ENCODE data around the gene MAGEB4. TPM values are rescaled to one million over a fixed set of nuclear protein-coding genes. Genes with fewer than 3 reads are reported as not detected.

MAGEB4 gene
- total RNA-seq, 4 donors from 2014 or later, result not detected

GRCh38 chrX:30217465-30217864 is 24.3 kb upstream of the MAGEB4 start:
- Histone ChIP-seq H3K4me1 (no peaks in the 10 kb centered on the region), H3K27me3 (no peaks in the 10 kb centered on the region), H3K36me3 (no peaks in the 10 kb centered on the region), H3K27ac (no peak overlapping the region), H3K9me3 (no peaks in the 10 kb centered on the region), H3K4me3 (no peak overlapping the region)
- TF ChIP-seq, protein P1, sequence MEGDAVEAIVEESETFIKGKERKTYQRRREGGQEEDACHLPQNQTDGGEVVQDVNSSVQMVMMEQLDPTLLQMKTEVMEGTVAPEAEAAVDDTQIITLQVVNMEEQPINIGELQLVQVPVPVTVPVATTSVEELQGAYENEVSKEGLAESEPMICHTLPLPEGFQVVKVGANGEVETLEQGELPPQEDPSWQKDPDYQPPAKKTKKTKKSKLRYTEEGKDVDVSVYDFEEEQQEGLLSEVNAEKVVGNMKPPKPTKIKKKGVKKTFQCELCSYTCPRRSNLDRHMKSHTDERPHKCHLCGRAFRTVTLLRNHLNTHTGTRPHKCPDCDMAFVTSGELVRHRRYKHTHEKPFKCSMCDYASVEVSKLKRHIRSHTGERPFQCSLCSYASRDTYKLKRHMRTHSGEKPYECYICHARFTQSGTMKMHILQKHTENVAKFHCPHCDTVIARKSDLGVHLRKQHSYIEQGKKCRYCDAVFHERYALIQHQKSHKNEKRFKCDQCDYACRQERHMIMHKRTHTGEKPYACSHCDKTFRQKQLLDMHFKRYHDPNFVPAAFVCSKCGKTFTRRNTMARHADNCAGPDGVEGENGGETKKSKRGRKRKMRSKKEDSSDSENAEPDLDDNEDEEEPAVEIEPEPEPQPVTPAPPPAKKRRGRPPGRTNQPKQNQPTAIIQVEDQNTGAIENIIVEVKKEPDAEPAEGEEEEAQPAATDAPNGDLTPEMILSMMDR (IDR thresholded peaks at IDR 0.05), result no peak
- TF ChIP-seq POLR2AphosphoS5 (IDR thresholded peaks at IDR 0.05) (no peak), EP300 (IDR thresholded peaks at IDR 0.05) (no peak), POLR2A (IDR thresholded peaks at IDR 0.05) (no peak)
- WGBS, result 50% methylated on average over 1 of the region's 1 CpG
- no peak for DNase-seq (ENCODE audit: low spot score in 2 of 2)

GRCh38 chrX:30219372-30219771 is 22.4 kb upstream of the MAGEB4 start:
- DNase-seq (ENCODE audit: low spot score in 2 of 2), result no peak
- WGBS, result 77% methylated on average over 4 of the region's 4 CpGs
- Histone ChIP-seq H3K36me3 (no peaks in the 10 kb centered on the region), H3K27ac (no peak overlapping the region), H3K27me3 (no peaks in the 10 kb centered on the region), H3K9me3 (no peaks in the 10 kb centered on the region), H3K4me3 (no peak overlapping the region), H3K4me1 (no peaks in the 10 kb centered on the region)
- no peak for TF ChIP-seq EP300 (IDR thresholded peaks at IDR 0.05)
- TF ChIP-seq, protein P1 (IDR thresholded peaks at IDR 0.05), result no peak

DNA sequence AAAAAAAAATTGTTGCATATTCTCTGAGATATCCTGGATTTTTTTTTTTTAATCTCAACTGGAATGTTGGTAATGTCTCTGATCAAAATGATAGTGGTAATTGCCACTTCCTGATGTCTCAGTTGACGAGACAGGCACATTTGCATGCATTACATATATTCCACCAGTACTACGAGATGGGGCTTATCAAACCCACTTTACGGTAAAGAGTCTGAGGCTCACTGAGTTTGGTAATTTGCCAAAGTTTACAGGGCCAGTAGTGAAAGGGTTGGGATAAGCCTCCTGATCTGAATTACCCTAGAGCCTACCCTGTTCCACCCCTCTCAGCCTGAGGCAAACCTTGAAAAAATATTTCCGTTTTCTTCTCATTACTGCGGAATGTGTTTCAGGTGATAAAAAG is 21.1 kb upstream of the MAGEB4 start:
- Histone ChIP-seq H3K27ac (no peak overlapping the region), H3K4me3 (no peak overlapping the region), H3K27me3 (no peaks in the 10 kb centered on the region), H3K36me3 (no peaks in the 10 kb centered on the region), H3K4me1 (no peaks in the 10 kb centered on the region), H3K9me3 (no peaks in the 10 kb centered on the region)
- DNase-seq (ENCODE audit: low spot score in 2 of 2), result no peak
- WGBS, result 63% methylated on average over 5 of the region's 5 CpGs
- TF ChIP-seq, protein P1 (IDR thresholded peaks at IDR 0.05), result no peak
- TF ChIP-seq POLR2A (IDR thresholded peaks at IDR 0.05), result no peak
- TF ChIP-seq EP300 (IDR thresholded peaks at IDR 0.05), result no peak
- TF ChIP-seq POLR2AphosphoS5 (IDR thresholded peaks at IDR 0.05), result no peak

DNA sequence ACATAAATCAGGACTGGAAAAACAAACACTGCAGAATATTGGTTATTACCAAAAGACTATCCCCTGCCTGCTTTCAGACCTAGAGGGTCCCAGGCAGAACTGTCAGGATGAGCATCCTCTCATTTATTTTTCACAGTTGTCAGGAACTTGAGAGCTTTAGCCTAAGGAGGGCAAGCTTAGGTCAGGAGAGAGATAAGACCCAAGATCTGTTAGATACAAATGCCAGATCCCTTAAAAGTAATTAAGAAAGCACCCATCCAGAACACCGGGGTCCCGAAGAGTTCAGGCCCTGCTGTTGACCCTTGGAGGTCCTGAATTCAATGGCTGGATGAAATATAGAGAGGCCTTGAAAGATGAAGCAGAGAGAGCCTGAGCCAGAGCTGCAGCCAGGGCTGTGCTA is 17.3 kb upstream of the MAGEB4 start:
- WGBS, result 68% methylated on average over 2 of the region's 2 CpGs
- TF ChIP-seq POLR2AphosphoS5 (IDR thresholded peaks at IDR 0.05) (no peak), POLR2A (IDR thresholded peaks at IDR 0.05) (no peak), EP300 (IDR thresholded peaks at IDR 0.05) (no peak)
- H3K4me1 ChIP-seq, result no peaks in the 10 kb centered on the region
- no peak overlapping the region for H3K27ac ChIP-seq
- DNase-seq (ENCODE audit: low spot score in 2 of 2), result no peak
- H3K9me3 ChIP-seq, result no peaks in the 10 kb centered on the region
- no peak overlapping the region for H3K4me3 ChIP-seq
- no peaks in the 10 kb centered on the region for H3K27me3 ChIP-seq
- no peaks in the 10 kb centered on the region for H3K36me3 ChIP-seq

- 25% methylated on average over 1 of the region's 1 CpG for WGBS
- no peaks in the 10 kb centered on the region for H3K4me1 ChIP-seq
Observed at GRCh38 chrX:30228526-30228925, 13.3 kb upstream of the MAGEB4 start.

More at GRCh38 chrX:30228526-30228925, 13.3 kb upstream of the MAGEB4 start:
- H3K9me3 ChIP-seq, result no peaks in the 10 kb centered on the region
- H3K36me3 ChIP-seq, result no peaks in the 10 kb centered on the region
- H3K27ac ChIP-seq, result no peak overlapping the region
- TF ChIP-seq POLR2AphosphoS5 (IDR thresholded peaks at IDR 0.05), result no peak
- TF ChIP-seq, protein P1 (IDR thresholded peaks at IDR 0.05), result no peak
- no peak for TF ChIP-seq EP300 (IDR thresholded peaks at IDR 0.05)
- no peak for TF ChIP-seq POLR2A (IDR thresholded peaks at IDR 0.05)
- DNase-seq (ENCODE audit: low spot score in 2 of 2), result no peak
- no peak overlapping the region for H3K4me3 ChIP-seq
- no peaks in the 10 kb centered on the region for H3K27me3 ChIP-seq

Data from suprapubic skin (tissue), 4 donors.